ENCODE results near the gene TMEM250. TPM values are rescaled to one million over a fixed set of nuclear protein-coding genes. Genes with fewer than 3 reads are reported as not detected.

The TMEM250 gene
- total and polyA plus RNA-seq, 7 donors = 23.7 to 48.4 (median 30.0) TPM

DNA sequence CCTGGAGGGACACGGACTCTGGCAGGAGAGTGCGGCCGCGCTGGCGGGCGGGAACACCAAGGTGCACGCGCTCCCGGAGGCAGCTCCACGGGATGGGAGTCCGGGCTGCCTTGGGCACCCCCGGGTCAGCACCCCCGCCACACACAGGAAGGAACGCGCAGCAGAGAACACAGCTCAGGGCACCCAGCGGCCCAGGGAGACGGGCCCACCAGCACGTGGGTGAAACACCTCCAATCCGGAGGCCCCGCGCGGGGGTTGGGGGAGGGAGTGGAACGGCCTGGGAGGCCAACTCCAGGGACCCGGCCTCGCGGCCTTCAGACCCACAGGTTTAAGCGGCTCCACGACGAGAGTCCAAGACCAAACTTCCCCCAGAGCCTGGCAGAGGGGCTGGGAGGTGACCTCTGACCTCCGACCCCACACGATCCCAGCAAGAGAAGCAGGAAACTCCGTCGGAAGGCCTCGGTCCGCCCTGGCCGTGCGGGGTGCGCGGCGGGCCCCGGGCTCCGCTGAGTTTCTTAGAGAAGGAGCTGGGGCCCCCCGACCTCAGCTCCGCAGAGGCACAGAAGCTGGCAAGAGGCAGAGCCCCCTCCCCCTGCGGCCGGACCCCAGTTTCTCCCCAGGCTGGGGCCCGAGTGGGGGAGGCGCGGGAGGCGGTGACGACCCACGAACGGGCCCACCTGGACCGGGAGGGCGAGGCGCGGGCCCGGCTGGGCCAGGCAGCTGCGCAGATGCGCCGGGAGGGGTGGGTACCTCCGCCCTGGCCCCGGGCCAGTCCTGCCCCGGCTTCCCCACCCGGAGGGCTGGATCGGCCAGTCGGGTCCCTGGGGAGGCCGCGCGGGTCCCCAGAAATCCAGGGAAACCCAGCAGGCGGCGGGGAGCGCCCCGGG lies 24.4 kb downstream of the TMEM250 start:
- intact Hi-C loops (cut with DNase I) = loop anchor here (2.0 to 5.0 kb wide), 2 partner anchors 25 to 453 kb away; partner anchors contain the start of genes NOTCH1 and TMEM250
- H3K27me3 ChIP-seq = no peaks in the 10 kb centered on the region
- H3K4me3 ChIP-seq = peak overlapping the region; percentile 75 to 95 (median 90)
- TF ChIP-seq EP300 (IDR thresholded peaks at IDR 0.05) (no peak), POLR2A (IDR thresholded peaks at IDR 0.05) (peak; percentile 11 to 79), POLR2AphosphoS5 (IDR thresholded peaks at IDR 0.05) (peak; percentile 73 to 89 (median 81))
- TF ChIP-seq, protein P1, sequence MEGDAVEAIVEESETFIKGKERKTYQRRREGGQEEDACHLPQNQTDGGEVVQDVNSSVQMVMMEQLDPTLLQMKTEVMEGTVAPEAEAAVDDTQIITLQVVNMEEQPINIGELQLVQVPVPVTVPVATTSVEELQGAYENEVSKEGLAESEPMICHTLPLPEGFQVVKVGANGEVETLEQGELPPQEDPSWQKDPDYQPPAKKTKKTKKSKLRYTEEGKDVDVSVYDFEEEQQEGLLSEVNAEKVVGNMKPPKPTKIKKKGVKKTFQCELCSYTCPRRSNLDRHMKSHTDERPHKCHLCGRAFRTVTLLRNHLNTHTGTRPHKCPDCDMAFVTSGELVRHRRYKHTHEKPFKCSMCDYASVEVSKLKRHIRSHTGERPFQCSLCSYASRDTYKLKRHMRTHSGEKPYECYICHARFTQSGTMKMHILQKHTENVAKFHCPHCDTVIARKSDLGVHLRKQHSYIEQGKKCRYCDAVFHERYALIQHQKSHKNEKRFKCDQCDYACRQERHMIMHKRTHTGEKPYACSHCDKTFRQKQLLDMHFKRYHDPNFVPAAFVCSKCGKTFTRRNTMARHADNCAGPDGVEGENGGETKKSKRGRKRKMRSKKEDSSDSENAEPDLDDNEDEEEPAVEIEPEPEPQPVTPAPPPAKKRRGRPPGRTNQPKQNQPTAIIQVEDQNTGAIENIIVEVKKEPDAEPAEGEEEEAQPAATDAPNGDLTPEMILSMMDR (IDR thresholded peaks at IDR 0.05) = peak in 2 of 4 experiments; percentile 10 to 34
- no peaks in the 10 kb centered on the region for H3K36me3 ChIP-seq
- 1 to 9% methylated on average over 74 of the region's 74 CpGs for WGBS, 2 donors
- H3K4me1 ChIP-seq = peaks cover 0 to 68% (median 65%) of the 10 kb centered on the region in 4 donors
- DNase-seq = peak; percentile 96
- no peaks in the 10 kb centered on the region for H3K9me3 ChIP-seq
- peak overlapping the region; percentile 97 to 98 (median 98) for H3K27ac ChIP-seq

DNA sequence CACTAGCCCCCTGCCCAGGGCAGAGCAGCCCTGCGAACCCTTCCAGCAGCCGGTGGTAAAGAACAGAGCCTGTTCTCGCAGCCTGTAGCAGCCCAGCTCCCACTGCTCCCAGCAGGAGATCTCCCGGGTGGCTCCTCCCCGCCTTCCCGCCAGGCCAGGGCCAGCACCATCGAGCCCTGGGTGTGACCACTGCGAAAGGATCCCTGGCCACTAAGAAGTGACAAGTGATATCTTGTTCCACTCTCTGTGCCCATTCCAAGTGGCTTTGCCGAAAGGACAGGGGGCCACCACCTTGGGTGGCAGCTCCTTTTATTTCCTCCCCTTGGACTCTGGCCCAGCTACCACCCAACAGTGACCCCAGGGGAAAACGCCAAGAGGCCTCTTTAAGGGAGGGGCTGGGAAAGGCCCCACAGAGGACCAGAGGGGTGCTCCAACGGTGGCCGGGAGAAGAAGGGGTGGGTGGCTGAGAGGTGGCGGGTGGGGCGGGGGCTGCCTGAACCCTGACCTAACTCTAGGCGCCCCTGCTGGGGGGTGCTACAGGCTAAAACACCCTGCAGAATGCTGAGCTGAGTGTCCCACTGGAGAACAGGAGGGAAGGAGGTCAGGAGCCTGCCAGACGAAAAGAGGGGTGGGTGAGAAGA lies 25.2 kb downstream of the TMEM250 start:
- H3K36me3 ChIP-seq = no peaks in the 10 kb centered on the region
- no peak for TF ChIP-seq POLR2A (IDR thresholded peaks at IDR 0.05)
- TF ChIP-seq EP300 (IDR thresholded peaks at IDR 0.05) = no peak
- TF ChIP-seq, protein P1 (IDR thresholded peaks at IDR 0.05) = no peak
- TF ChIP-seq POLR2AphosphoS5 (IDR thresholded peaks at IDR 0.05) = no peak
- H3K4me1 ChIP-seq = peaks cover 0 to 68% (median 65%) of the 10 kb centered on the region in 4 donors
- H3K27ac ChIP-seq = peak overlapping the region; percentile 97 to 98 (median 98)
- peak overlapping the region; percentile 75 to 95 (median 90) for H3K4me3 ChIP-seq
- DNase-seq = no peak
- 23 to 53% methylated on average over 16 of the region's 16 CpGs for WGBS, 2 donors
- H3K9me3 ChIP-seq = no peaks in the 10 kb centered on the region
- intact Hi-C loops (cut with DNase I) = loop anchor here (5.0 kb wide), 1 partner anchor 454 kb away; the partner anchor contains the start of gene NOTCH1
- H3K27me3 ChIP-seq = no peaks in the 10 kb centered on the region

DNA sequence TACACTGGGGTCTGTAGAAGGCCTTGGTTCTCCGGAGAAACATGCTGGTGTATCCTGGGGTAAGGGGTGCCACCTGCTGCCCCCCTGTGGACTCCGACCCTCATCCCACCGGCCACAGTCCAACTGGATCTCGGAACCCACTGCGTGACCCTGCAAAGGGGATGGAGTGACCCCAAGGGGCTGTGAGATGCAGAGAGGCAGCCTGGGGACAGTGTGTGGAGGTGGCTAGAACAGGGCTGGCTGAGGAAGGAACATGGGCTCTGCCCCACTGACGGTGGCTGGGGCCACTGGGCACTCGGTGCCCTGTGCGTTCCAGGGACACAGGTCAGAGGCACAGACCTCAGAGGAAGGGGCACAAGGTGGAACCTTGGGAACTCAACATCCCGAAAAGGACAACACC lies 25.9 kb downstream of the TMEM250 start:
- intact Hi-C loops (cut with DNase I) = loop anchor here (5.0 kb wide), 1 partner anchor 455 kb away; the partner anchor contains the start of gene NOTCH1
- H3K27me3 ChIP-seq = no peaks in the 10 kb centered on the region
- no peaks in the 10 kb centered on the region for H3K9me3 ChIP-seq
- peaks cover 0 to 75% (median 73%) of the 10 kb centered on the region in 4 donors for H3K4me1 ChIP-seq
- no peaks in the 10 kb centered on the region for H3K36me3 ChIP-seq
- TF ChIP-seq POLR2A (IDR thresholded peaks at IDR 0.05) (no peak), POLR2AphosphoS5 (IDR thresholded peaks at IDR 0.05) (no peak), EP300 (IDR thresholded peaks at IDR 0.05) (no peak)
- TF ChIP-seq, protein P1 (IDR thresholded peaks at IDR 0.05) = no peak
- H3K27ac ChIP-seq = peak overlapping the region; percentile 97 to 98 (median 98)
- no peak for DNase-seq
- 84 to 89% methylated on average over 9 of the region's 9 CpGs for WGBS, 2 donors
- peak overlapping the region in 3 of 4 donors; percentile 75 to 95 (median 93) for H3K4me3 ChIP-seq

DNA sequence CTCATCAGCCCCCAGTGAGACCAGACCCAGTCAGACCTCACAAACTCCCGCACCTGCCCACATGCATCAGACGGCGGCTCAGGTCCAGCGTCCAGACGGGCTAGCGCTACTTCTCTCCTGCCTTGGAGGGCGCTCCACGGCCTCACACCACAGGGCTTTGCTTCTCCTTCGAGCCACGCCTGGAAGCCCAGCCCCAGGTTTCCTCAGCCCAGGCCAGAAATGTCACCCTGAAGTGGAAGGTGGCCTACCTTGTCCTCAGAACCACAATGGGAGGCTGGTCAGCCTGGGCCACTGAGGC lies 26.4 kb downstream of the TMEM250 start:
- no peak for DNase-seq

More for the DNA sequence above, 26.4 kb downstream of the TMEM250 start:
- Histone ChIP-seq H3K36me3 (no peaks in the 10 kb centered on the region), H3K27ac (peak overlapping the region; percentile 97 to 98 (median 98)), H3K4me3 (peak overlapping the region in 3 of 4 donors; percentile 75 to 95 (median 93)), H3K9me3 (no peaks in the 10 kb centered on the region), H3K4me1 (peaks cover 0 to 79% (median 77%) of the 10 kb centered on the region in 4 donors), H3K27me3 (no peaks in the 10 kb centered on the region)
- TF ChIP-seq POLR2AphosphoS5 (IDR thresholded peaks at IDR 0.05) (peak in 1 of 4 donors; percentile 11), POLR2A (IDR thresholded peaks at IDR 0.05) (no peak)
- WGBS, 2 donors = 88 to 93% methylated on average over 10 of the region's 10 CpGs
- intact Hi-C loops (cut with DNase I) = loop anchor here (5.0 kb wide), 1 partner anchor 455 kb away; the partner anchor contains the start of gene NOTCH1

Data from sigmoid colon (tissue), 7 donors.